Measurements from ENCODE around the gene CITED2.

- TF ChIP-seq CTCF (IDR thresholded peaks at IDR 0.05) (no peak), POLR2AphosphoS5 (IDR thresholded peaks at IDR 0.05; ENCODE audit: insufficient read depth in 1 of 2, low read depth in 1 of 2) (peak in 1 of 2 donors; percentile 87)
Observed at GRCh38 chr6:139334806-139335446, 39.5 kb downstream of the CITED2 start.

Data from vagina (tissue), 2 donors.